ENCODE results near the gene NRXN2. TPM values are rescaled to one million over a fixed set of nuclear protein-coding genes. Genes with fewer than 3 reads are reported as not detected.

NRXN2 gene
- total and polyA plus RNA-seq, 2 of the 13 experiments (the other 11 are each of a cell fraction or from before 2014, with no cell fraction given) = not detected

GRCh38 chr11:64705501-64705900, 17.5 kb downstream of the NRXN2 start (continued):
- TF ChIP-seq ZNF609 (CRISPR knock-in tag; IDR thresholded peaks at IDR 0.05; ENCODE audit: borderline replicate concordance) = no peak
- no peak for TF ChIP-seq HNRNPL (IDR thresholded peaks at IDR 0.05; ENCODE audit: low read depth, low read length)
- TF ChIP-seq ZNF619 (CRISPR knock-in tag; IDR thresholded peaks at IDR 0.05) = no peak
- TF ChIP-seq ZBTB37 (CRISPR knock-in tag; IDR thresholded peaks at IDR 0.05) = no peak
- TF ChIP-seq CENPX (CRISPR knock-in tag; IDR thresholded peaks at IDR 0.05) = no peak
- TF ChIP-seq ZNF552 (CRISPR knock-in tag; IDR thresholded peaks at IDR 0.05; ENCODE audit: borderline replicate concordance) = no peak
- TF ChIP-seq ZSCAN21 (CRISPR knock-in tag; IDR thresholded peaks at IDR 0.05; ENCODE audit: borderline replicate concordance) = no peak
- TF ChIP-seq SMARCC2 (IDR thresholded peaks at IDR 0.05) = no peak
- TF ChIP-seq ZNF615 (CRISPR knock-in tag; IDR thresholded peaks at IDR 0.05; ENCODE audit: borderline replicate concordance) = no peak
